ENCODE results near the gene ASXL3.

ASXL3 gene

GRCh38 chr18:33571998-33572787 is 5.8 kb upstream of the ASXL3 start:
- no peak overlapping the region for H3K4me3 ChIP-seq (replicated peaks; ENCODE audit: low read depth, low read length)
- DNase-seq (ENCODE audit: extremely low read depth, low read depth) = no peak
- no peak for TF ChIP-seq CTCF (IDR thresholded peaks at IDR 0.05; ENCODE audit: low read depth, low read length, missing control alignments)

- H3K4me3 ChIP-seq (replicated peaks; ENCODE audit: low read depth, low read length) = no peak overlapping the region
- no peak for TF ChIP-seq CTCF (IDR thresholded peaks at IDR 0.05; ENCODE audit: low read depth, low read length, missing control alignments)
- no peak for DNase-seq (ENCODE audit: extremely low read depth, low read depth)
Measured at GRCh38 chr18:33573193-33573592, 4.8 kb upstream of the ASXL3 start.

GRCh38 chr18:33575451-33575850 is 2.6 kb upstream of the ASXL3 start:
- DNase-seq (ENCODE audit: extremely low read depth, low read depth) = no peak
- TF ChIP-seq CTCF (IDR thresholded peaks at IDR 0.05; ENCODE audit: low read depth, low read length, missing control alignments) = no peak
- H3K4me3 ChIP-seq (replicated peaks; ENCODE audit: low read depth, low read length) = no peak overlapping the region

- no peak overlapping the region for H3K4me3 ChIP-seq (replicated peaks; ENCODE audit: low read depth, low read length)
Measured at GRCh38 chr18:33576999-33577646, 896 bp upstream of the ASXL3 start.

GRCh38 chr18:33578518-33579348 is 714 bp downstream of the ASXL3 start:
- TF ChIP-seq CTCF (IDR thresholded peaks at IDR 0.05; ENCODE audit: low read depth, low read length, missing control alignments) = no peak
- 0 out of 2 replicates have a peak overlapping the region, but pooled peaks have one; percentile 9 for H3K4me3 ChIP-seq (replicated peaks; ENCODE audit: low read depth, low read length)
- no peak for DNase-seq (ENCODE audit: extremely low read depth, low read depth)

More at GRCh38 chr18:33576999-33577646, 896 bp upstream of the ASXL3 start:
- DNase-seq (ENCODE audit: extremely low read depth, low read depth) = no peak
- TF ChIP-seq CTCF (IDR thresholded peaks at IDR 0.05; ENCODE audit: low read depth, low read length, missing control alignments) = no peak

- no peak for TF ChIP-seq CTCF (IDR thresholded peaks at IDR 0.05; ENCODE audit: low read depth, low read length, missing control alignments)
- no peak overlapping the region for H3K4me3 ChIP-seq (replicated peaks; ENCODE audit: low read depth, low read length)
- no peak for DNase-seq (ENCODE audit: extremely low read depth, low read depth)
Measured at GRCh38 chr18:33579349-33580215, 1.6 kb downstream of the ASXL3 start.
